HG02981 (cell line): Measurements from ENCODE around the gene ALLC.

ENCODE experiments used
- ATAC-seq: cut with Tn5 transposase; IDR thresholded peaks from one replicate; pipeline ENCODE4 v1.9.1; 2021; ENCODE audit warnings: mild to moderate bottlenecking, moderate library complexity; ENCODE audit not compliant: unreplicated experiment

The ALLC gene

GRCh38 chr2:3742743-3743508 is 84.9 kb downstream of the ALLC start:
- ATAC-seq = no peak

- ATAC-seq = no peak
Measured at GRCh38 chr2:3743951-3744555, 86.1 kb downstream of the ALLC start.

GRCh38 chr2:3745920-3746319 is 87.9 kb downstream of the ALLC start:
- no peak for ATAC-seq

GRCh38 chr2:3747032-3747654 is 89.1 kb downstream of the ALLC start:
- ATAC-seq = no peak

GRCh38 chr2:3747826-3748225 is 89.8 kb downstream of the ALLC start:
- no peak for ATAC-seq

GRCh38 chr2:3749201-3749600 is 91.2 kb downstream of the ALLC start:
- ATAC-seq = no peak

- no peak for ATAC-seq
Measured at GRCh38 chr2:3751251-3751650, 93.3 kb downstream of the ALLC start.

- no peak for ATAC-seq
Measured at GRCh38 chr2:3751806-3752205, 93.8 kb downstream of the ALLC start.
